Kidney capillary endothelial cell (primary cell): ENCODE results near the gene KCTD1.
A peak's percentile ranks its signal among the peaks of the same experiment; 100 is the strongest.

Experiments
- DNase-seq: peaks from one replicate; pipeline ENCODE4 v3.0.0-alpha.2; 2018; ENCODE audit warnings: low spot score

KCTD1 gene

DNA sequence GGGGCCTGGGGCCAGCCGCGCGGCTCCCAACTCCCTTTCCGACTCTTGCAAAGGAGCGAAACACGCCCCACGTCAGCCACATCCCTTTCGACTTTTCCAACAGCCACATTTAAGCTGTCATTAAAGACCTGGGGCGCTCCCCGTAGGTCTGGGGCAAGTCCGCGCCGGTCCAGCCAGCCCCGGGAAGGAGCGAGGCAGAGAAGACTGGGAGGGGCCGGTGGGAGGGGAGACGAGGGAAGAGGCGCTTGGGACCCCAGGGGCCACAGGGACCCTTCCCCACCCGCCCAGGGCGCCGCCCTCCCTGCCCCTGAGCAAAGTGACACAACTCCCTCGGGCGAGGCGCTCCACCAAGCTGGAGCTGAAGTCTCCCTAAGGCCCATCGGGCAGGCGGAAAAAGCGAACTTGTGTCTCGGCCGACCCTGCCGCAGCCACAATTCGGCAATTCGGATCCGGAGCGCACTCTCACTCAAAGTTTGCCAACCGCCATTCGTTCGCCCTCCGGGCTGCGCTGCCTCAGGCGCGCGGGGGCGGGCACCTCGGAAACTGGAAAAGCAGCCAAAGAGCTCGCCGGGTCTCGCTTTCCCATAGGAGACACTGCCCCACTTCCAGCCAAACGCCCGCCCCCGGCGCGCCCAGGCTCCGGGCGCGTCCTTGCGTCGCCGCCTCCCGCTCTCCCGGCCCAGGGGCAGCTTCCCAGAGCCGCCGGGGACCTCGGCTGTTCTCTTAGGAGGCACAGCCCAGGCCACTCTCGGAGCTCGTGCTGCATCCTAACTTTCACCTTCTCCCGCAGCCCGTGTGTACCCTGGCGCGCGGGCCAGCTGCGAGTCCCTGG, 1.1 kb upstream of the KCTD1 start:
- no peak for DNase-seq

DNA sequence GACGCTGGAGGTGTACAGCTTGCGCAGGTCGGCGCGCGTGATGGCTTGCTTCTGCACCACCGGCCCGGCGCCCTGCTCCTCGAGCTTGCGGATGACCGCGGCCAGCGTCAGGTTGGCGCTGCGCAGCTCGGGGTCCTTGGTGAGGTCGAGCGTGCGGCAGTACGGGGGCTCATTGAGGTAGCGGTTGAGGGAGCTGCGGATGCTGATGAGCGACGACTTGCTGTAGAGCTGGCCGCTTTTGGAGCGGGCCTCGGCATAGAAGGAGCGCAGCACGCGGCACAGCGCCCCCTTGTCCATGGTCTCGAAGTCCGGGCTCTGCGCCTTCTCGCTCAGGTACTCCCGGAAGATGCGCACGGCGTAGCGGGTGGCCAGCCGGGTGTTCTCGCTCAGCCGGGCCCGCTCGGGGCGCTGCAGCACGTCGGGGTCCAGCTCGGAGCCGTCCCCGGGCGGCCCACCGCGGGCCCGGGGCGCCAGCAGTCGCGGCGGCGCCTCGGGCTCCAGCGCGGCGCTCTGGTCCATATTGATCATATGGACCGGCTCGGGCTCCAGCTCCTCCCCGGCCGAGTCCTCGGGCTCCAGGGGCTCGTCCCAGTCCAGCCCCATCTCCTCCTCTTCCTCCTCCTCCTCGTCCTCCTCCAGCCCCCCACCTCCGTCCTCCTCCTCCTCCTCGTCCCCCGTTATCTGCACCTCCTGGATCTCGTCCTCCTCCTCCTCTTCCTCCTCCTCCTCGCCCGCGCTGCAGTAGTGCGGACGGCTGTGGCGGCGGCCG, 523 bp downstream of the KCTD1 start:
- peak; percentile 51 for DNase-seq

DNA sequence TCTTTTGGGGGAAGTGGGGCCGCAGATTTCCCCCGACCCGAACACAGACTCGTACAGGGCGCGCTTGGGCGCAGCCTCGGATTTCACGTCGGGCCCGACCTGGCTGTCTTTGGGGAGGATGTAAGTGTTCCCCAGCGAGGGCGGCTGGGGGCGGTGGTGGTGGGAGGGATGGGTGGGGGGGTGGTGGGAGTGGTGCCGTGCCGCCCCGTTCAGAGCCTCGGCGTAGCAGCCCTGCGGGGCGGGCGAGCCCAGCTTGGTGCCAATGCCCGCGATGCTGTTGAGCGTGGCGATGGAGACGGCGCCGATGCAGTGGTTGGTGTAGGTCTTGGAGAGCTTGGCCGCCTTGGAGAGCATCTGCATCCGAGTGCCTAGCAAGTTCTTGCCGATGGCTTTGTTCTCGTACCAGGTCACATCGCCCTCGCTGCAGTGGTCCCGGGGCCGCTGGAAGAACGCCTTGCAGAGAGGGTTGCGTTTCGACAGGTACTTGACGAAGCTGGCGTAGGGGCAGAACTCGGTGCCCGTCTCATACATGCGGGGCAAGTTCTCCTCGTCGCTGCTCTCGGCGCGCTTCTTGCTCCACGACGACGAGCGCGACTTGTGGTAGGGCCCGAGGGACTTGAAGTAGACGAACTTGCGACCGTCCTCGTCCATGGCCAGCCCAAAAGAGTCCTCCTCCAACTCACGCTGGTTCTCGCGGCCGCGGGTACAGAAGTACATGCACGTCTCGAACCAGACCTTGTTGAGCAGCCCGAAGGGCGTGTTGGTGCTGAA, 1.3 kb downstream of the KCTD1 start:
- no peak for DNase-seq

DNA sequence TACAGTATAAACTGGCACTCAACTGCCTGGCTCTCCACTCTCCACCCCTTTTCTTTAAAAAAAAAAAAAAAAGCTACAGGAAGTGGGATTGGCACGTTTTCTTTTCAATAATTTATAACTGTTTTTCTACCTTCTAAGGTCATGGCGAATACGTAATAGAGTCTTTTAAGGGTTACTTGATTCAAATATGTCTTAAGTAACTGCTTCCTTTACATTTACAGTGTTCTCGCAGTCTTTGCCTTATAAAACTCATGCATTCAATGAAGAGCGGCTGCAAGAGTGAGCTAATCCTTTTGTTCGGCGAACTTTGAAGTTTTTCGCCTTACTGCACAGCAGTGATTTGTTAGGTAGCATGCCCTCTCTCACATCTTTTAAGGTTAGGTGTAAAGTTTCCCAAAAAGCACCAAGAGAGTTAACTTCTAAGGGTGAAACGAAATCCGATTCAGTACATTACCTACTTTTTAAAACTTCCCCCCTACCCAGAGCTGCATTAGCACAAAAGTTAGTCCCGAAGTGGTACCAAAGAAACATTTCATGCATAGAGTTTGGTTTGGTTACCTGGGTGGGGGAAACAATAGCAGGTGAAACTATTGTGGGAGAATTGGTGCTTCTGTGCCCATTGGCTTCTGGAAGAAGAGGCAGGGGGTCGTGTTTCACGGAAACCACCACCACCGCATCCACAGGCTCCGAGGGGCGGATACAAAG, 2.0 kb downstream of the KCTD1 start:
- DNase-seq: no peak

DNA sequence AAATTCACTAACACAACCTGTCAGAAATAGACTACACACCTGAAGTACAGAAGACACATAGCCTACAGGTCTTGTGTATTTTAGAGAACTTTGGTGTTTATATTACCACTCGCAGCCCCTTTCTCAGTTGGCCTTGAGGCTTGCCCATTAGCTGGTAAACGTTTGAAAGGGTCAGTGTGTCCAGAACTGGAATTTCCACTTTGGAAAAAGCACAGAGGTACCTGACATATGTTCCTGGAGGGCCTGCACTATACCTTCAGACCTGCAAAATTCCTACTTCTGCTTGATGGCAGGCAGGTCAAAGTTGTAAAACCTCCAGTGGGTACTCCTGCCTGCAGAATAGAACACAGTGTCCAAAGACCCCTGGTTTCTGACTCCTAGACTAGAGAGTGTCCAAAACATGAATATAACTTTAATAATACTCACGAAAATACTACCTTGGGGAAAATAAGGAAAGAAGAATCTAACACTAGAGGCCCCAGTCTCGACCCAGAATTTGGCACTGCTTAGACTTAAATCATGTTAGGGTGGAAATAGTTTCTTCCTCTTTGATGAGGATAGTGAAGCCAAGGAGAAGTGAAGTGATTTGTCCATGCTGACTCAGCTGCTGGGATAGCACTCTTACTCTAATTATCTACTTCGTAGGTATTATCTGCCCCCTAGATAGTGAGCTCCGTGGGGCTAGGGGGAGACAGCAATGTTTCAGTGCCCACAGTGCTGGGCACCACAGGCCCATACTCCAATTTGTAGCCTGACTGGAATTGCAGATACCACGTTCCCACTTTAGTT, 2.8 kb downstream of the KCTD1 start:
- no peak for DNase-seq

DNA sequence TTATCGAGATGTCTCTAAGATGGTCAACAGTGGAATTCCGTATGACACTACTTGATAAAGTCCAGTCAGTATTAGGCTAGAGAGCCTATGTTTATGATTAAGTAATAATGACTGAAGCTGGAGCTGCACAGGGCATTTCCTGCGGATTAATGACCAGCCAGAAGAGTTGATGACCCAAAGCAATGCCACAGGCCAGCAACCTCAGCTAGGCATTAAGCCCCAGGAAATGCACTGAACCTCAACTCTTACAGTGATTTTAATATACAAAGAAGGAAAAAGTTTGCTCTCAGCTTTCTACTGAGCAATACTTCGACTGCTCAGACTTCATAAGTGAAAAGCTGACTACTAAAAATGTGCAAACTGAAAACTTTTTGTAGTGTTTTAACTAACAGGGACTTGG, 3.9 kb downstream of the KCTD1 start:
- no peak for DNase-seq

DNA sequence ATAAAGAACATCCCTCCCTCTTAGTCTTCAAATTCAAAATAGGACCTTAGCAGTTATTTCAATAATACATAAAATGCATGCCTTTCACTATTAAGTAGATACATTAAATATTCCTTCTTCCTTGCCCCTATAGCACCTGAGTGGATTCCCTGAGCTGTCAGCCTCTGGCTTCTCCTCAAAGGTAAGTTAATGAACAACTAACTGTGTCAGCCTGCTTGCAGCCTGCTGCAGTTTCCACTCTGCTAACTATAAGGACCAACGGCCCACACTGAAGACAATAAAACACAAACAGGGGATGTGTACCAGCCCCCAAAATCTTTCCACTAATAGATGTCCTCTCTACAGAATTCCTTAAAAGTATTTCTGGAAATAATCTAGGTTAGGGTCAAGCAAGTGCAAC, 5.0 kb downstream of the KCTD1 start:
- no peak for DNase-seq

DNA sequence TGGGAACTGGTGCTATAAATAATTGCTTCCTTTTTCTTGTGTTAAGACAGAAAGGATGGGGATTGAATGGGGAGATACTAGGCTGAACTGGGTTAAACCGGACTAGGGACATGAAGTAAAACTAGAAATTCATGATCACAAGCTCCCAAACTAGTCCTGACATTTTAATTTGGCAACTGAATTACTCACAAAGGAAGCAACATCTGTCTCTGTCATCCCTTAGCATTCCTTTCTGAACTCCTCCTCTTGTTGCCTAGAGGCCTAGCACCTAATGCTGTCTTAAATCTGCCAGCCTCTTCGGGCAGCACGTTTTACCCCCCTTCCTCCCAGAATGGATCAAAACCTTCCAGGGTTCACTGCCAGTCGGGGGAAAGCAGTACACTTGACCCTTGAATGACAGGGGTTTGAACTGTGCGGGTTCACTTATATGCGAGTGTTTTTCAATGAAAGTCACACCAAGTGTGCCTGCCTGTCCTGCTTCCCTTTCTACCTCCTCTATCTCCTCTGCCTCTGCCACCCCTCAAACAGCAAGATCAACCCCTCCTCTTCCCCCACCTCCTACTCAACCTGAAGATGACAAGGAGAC, 8.2 kb downstream of the KCTD1 start:
- DNase-seq: no peak

DNA sequence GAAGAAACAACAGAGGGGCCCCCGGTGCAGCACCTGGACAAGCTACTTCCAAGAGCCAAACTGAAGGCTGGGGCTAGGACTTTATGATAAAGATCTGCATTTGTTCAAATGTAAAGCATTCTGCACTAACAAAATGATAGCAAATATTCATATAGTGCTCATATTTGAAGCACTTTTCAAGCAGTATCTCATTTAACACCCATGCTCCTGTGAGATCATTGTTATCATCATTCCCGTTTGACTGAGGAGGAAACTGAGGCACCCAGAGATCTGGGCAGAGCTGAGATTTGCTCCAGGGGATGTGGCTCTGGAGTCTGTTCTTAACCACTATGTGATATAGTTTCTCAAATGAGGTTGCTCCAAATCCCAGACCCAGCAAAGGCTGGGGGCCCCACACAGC, 9.8 kb downstream of the KCTD1 start:
- no peak for DNase-seq

DNA sequence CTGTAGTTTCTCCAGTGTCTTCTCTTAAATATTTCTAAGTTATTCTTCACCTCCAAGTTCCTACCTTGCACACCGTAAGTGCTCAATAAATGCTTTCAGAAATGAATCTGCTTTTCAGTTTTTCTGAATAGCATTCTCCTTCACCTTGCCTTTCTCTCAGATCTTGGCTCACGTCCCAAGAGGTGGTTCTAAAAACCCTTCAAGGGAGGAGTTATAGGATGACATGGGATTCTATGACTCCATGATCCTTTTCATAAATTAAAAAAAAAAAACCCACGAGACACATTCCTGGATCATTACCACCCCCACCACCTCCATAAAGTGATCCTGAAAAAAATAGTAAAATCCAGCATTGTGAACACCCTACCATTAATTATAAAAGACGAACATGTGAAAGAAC, 11.7 kb downstream of the KCTD1 start:
- no peak for DNase-seq

DNA sequence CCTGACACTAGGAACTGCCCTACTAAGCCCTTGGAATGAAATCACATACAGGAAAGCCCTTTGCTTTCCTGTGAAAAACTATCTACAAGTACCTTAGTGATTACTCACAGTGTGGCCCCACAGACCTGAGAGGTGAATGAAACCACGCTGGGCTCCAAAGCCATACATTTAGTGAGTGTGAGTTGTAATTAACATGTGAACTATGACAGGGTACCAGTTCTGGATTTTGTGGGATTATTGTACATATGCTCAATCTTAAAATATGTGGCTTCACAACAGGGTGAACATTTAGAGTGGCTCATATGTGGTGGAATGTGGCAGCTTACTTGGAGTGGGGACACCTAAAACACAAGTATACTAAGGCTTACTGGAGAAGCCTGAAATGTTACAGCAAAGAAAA, 12.3 kb downstream of the KCTD1 start:
- no peak for DNase-seq

DNA sequence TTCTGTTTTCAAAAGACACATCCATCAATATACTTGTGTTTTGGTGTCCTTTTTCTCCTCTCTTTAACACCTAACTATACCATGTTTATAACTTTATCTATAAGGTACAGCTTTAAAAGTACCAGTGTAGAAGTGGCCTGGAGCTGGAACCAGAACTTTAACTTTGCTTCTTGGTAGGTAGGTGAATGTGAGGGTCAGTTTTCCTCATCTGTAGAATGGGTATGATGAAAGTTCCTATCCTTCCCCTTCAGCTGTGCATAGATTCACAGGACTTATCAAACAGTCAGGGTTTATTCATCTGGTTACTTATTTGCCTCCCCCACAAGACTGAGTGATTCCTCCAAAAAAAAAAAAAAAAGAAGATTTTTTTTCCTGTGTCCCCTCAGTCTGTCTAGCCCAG, 12.7 kb downstream of the KCTD1 start:
- no peak for DNase-seq

DNA sequence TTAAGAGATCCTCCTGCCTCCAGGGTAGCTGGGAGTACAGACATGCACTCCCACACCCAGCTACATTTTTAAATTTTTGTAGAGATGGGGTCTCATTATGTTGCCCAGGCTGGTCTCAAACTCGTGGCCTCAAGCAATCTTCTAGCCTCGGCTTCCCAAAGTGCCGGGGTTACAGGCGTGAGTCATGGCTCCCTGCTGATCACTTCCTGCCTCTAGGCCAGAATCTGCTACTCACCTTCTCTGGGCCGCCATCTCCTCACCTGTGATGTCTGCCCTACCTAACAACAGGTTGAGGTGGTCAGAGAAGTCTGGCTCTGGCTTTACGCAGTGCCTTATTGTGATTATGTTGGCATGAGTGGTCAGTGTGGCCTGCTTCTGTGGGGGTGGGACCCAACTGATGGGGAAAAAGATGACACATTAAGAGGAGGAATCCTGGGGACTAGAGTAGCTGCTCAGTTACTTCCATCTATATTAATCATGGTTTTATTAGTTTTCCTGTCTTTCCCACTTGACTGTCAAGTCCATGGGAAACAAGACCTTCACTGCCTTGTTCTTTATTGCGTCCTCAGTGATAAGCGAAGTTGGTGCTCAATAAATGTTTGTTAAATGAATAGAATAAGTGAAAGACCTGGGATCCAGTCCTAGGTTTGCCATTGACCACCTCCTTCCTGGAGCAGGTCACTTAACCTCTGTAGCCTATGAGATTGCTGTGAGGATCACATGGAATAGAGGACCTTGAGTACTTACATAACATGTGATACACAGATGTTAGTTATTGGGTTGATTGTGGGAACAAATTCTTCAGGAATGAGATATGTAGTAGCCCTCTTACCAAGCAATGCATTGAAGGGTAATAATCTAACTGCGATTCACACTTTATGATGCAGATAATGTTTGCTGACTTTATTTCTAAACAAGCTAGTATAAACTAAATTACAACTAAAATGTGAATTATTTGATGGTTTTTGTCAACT, 15.7 kb downstream of the KCTD1 start:
- no peak for DNase-seq

DNA sequence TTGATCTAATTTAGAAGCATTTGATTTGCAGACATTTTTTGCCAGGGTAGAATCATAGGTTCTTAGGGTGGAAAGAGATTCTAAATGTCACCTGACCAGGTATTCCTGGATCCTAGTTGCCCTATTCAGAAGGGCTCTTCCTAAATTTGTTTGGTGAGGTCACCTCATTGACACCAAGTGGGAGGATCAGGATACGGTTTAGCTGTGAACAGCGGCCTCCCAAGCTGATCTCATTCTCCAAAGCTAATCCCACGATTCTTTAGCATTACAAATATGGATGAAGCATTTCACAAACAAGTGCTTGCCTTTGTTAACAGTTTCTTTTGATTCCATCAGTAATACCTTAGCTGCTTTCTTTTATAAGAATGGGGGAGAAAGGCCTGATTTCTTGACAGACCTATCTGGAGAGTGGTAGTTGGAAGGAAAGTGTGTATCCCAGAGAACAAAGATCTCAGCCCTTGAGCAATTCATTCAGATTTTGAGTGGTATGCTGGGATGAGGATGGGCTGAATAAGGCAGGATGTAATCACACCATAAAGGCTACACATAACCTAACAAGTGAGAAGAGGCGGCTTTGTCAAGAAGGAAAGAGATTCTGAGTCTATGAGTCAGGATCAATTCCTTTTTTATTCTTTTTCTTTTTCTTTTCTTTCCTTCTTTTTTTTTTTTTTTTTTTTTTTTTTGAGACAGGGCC, 16.6 kb downstream of the KCTD1 start:
- DNase-seq: no peak

DNA sequence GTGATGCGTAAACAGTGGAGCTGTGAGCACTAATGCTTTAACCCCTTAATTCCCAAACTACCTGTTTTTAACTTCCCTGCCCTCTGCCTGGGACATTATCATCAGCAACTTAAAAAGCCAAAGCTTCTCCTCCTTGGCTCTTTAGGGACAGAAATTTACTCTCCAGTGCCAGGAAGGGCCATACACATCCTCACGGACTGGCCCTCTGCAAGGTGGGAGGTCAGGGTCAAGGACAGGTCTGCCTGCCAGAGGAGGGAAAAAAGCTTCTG, 21.5 kb downstream of the KCTD1 start:
- DNase-seq: no peak

DNA sequence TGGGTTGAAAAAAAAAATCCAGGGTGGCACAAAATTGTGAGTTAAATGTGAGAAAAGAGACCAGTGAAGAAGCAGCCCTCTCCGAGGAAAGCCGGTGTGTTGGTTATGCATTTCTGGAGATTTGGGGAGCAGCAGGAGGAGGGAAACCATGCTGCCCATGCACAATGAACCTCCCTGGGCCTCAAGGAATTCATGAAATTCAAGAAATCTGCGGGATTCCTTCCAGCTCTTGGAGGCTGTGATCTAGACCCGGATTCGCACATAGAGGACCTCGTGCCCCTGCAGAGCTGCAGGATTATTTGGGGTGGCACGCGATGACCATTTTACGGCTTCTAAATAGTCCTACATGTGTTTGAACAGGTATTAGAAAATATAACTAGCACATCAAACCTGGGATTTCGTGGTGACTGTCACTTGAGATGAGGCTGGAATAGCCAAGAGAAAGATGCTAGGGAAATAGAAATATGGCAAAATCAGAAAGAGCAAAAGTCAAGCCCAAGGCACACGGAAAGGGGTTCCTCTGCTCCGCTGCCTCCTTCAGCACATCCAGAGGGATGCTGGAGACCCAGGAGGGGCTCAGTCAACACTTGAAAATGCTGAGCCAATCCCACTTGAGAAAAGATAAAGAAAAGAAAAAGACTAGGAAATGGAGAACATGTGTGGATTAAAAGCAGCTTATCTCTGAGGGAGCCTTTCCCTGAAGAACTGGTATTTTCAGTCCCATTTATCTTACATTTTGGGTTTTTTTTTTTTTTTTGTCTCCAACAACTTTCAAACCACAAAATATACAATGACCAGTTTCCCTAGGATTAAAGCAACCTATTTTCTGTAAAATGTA, 22.0 kb downstream of the KCTD1 start:
- no peak for DNase-seq

DNA sequence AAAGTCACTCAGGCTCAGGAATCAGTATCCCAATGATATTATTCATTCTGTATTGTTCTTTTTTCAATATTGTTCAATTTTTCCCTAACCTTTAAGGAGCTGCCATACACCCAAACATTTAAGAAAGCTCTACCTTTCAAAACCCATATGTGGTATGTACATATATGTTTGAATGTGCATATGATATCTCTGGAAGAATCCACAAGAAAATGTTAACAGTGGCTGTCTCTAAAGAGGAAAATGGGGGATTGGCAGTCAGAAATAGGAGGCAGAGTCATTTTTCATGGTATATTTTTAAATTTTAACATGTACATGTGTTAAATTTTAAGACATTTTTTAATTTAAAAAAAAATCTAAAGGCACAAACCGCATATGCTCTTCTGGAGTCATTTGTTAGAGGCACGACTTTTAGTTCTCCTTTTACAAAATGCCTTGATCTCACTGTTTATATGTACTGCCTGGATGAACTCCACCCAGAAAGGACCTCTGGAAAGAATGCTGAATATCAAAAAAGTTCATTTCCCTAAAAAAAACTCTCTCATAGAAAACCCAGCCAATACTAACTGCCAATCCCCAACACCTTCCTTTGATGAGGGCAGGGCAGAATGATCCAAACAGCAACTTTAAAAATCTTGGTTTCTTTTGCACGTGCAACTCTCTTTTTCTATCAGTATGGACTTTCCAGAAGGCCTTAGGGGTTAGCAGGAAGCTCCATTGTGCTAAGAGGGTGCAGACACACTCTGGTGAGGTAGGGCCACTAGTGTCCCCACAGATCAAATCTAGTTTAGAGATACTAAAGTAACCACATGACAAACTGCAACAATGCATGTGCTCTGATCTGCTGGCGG, 23.6 kb downstream of the KCTD1 start:
- no peak for DNase-seq

DNA sequence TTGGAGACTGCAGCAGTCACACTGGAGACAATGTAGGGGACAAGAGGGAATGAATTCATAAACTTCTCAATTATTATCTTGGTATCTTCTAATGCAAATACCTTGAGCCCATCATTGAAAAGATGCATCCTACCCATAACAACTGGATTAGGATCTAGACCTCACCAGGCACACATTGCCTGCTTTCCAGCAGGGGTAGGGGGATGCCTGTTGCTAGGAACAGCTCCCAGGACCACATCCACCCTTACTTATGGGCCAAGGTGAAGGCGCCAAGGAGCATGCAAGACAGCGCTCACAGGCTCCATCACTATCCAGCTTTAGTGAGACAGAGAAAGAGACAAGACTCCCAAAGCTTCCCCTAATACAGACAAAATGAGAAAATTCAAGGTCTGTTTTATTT, 24.4 kb downstream of the KCTD1 start:
- DNase-seq: no peak
